Activated naive CD4-positive, alpha-beta T cell treated with anti-CD3 and anti-CD28 coated beads, Interleukin-2, amount 50 U/mL, for 24 hours (primary cell): Measurements from ENCODE around the gene ETFRF1.

Experiments
- H3K27ac Mint-ChIP-seq: one replicate; pipeline ENCODE4 v1.8.0; 2021; ENCODE audit warnings: mild to moderate bottlenecking, mixed read lengths
- H3K27me3 Mint-ChIP-seq: one replicate; pipeline ENCODE4 v1.8.0; 2021; ENCODE audit warnings: mixed read lengths
- H3K36me3 Mint-ChIP-seq: one replicate; pipeline ENCODE4 v1.8.0; 2021; ENCODE audit warnings: mixed read lengths
- H3K4me1 Mint-ChIP-seq: one replicate; pipeline ENCODE4 v1.8.0; 2021; ENCODE audit warnings: mixed read lengths
- H3K4me3 Mint-ChIP-seq: one replicate; pipeline ENCODE4 v1.8.0; 2021; ENCODE audit warnings: mild to moderate bottlenecking, mixed read lengths
- H3K9me3 Mint-ChIP-seq: one replicate; pipeline ENCODE4 v1.8.0; 2021; ENCODE audit warnings: mixed read lengths

The ETFRF1 gene, protein sequence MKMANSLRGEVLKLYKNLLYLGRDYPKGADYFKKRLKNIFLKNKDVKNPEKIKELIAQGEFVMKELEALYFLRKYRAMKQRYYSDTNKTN

DNA sequence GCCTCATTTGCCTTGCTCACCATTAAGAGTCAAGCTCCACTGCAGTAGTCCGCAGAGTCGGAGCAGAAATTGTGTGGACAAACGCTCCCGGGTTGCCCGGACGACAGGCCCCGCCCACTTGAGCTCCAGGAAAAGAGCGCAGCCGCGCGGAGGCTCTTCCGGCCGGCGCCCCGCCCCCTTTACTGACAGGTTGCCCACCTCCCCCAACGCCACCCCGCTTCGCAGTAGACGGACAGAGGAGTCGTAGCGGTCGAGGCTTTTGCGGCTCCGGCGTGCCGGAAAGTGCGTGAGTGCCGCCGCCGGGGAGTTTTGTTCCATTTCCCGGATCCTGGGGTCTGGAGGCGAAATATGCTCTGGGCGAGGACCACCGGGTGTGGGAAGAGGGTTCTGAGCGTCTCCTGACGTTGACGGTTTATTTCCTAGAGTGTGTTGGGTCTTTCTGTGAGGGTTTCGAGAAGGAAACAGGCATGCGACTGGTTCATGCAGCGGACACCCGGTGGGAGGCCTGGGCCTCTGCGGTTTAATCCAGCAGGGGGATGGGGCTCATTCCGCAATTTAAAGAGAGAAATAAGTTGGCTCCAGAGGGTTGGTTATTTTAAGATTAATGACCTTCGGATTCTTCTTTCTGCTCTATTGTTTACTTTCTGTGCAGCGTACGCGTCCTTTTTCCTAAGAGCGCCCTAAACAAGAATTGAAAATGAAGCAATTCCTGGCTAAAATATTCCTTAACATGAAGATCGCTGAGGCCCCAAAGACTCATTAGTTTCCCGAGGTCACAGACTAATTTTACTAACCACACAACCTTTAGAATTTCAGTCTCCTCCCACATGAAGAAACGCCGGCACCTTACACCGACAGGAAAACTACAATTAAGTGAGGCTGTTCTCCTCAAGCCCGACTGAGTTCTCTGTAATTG, at the start of gene ETFRF1, which contains the start of gene DNAI7:
ETFRF1 (plus strand) TSS at position 182 of the 916 bp plus-strand sequence. CDS start 8,720 bp downstream, outside the sequence.
DNAI7 (minus strand) TSS at position 105 of the 916 bp plus-strand sequence; CDS start at position 23, 82 bp downstream.
- Mint-ChIP-seq H3K4me1 (peaks cover 45% of the 10 kb centered on the region), H3K27me3 (no peaks in the 10 kb centered on the region), H3K36me3 (peaks cover 7% of the 10 kb centered on the region), H3K9me3 (no peaks in the 10 kb centered on the region), H3K4me3 (peak within 1 kb of the TSS; percentile 99), H3K27ac (peak within 1 kb of the TSS; percentile 95)

DNA sequence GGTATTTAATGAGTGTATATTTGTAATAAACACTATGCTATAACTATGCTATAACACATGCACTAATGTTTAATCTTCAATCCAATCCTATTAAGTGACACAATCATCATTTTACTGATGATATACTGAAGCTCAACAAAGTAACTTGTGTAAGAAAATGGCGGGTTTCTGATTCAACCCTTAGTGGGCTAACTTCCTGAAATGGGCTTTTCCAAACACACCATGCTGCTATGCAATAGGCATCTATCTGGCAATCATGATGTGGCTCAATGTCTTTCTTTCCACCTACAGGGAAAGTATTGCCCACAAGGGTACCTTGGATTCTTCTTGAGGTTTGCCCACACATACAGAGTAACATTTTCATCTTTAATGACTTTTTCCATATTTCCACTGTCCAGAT, 48.4 kb upstream of the ETFRF1 start:
- Mint-ChIP-seq H3K4me3 (no peak overlapping the region), H3K27me3 (no peaks in the 10 kb centered on the region), H3K4me1 (no peaks in the 10 kb centered on the region), H3K27ac (no peak overlapping the region), H3K36me3 (no peaks in the 10 kb centered on the region), H3K9me3 (no peaks in the 10 kb centered on the region)

DNA sequence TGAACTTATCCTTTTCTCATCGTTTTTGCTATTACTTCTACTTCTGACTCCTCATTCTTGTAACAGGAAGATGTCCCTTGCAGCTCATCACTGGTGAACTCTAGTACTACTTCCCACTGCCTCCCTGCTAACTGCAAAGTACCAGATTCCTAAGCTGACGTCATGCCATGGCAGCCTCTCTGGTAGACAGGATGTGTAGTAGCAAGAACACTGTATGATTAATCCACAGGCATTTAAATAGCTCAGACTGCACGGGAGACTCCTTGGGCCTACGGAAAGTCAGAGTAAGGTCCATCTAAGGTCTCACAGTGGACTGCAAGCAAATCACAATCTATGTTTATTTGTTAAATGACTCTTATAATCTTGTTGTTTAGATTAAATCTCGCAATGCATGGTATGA, 43.6 kb upstream of the ETFRF1 start:
- no peaks in the 10 kb centered on the region for H3K36me3 Mint-ChIP-seq

DNA sequence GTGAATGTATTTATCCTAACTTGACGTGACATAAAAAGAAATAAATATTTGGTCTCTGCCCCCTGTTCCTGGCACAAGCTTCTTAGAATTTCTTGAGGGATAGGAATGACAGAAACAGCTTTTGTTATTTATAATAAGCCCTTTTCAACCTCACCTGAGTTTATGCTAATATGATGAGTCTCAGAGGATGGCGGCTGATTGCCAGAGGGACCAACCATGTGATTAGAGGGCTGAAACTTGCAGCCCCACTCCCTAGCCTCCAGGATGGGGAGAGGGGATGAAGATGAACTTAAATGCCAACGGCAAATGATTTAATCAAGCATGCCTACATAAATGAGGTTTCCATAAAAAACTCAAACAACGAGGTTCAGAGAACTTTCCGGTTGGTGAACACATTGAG, 43.0 kb upstream of the ETFRF1 start:
- Mint-ChIP-seq H3K36me3 (no peaks in the 10 kb centered on the region), H3K27ac (no peak overlapping the region), H3K27me3 (no peaks in the 10 kb centered on the region), H3K4me3 (no peak overlapping the region), H3K4me1 (peaks cover 8% of the 10 kb centered on the region), H3K9me3 (no peaks in the 10 kb centered on the region)

More for the DNA sequence above, 43.6 kb upstream of the ETFRF1 start:
- Mint-ChIP-seq H3K27me3 (no peaks in the 10 kb centered on the region), H3K4me3 (no peak overlapping the region), H3K27ac (no peak overlapping the region), H3K9me3 (no peaks in the 10 kb centered on the region), H3K4me1 (peaks cover 8% of the 10 kb centered on the region)

DNA sequence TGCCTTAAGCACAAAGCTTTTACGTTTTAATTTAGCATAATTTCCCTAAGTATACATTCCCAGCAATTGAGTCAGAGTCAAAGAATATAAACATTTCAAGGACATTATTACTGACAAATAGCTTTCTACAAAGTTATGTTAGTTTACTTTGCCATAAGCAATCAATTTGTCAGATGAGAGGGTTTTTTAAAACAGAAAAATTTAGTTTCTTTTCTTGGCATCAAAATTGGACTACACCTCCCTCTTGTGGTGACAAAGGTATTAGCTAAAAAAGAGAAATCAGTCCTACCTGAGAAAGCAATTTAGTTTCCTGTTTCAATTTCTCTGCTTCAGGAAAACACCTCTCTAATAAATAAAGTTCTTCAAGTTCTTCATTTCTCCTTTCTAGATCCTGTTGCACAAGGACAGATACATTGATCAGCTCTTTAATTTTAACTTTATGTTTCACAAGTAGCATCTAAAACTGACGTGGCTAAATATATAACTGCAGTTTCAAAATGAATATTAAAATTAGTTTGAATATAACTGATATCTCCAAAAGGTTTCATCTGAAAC, 39.9 kb upstream of the ETFRF1 start:
- Mint-ChIP-seq H3K9me3 (no peaks in the 10 kb centered on the region), H3K27ac (peak overlapping the region; percentile 41), H3K4me3 (peak overlapping the region; percentile 19), H3K4me1 (peaks cover 8% of the 10 kb centered on the region), H3K27me3 (no peaks in the 10 kb centered on the region), H3K36me3 (no peaks in the 10 kb centered on the region)

DNA sequence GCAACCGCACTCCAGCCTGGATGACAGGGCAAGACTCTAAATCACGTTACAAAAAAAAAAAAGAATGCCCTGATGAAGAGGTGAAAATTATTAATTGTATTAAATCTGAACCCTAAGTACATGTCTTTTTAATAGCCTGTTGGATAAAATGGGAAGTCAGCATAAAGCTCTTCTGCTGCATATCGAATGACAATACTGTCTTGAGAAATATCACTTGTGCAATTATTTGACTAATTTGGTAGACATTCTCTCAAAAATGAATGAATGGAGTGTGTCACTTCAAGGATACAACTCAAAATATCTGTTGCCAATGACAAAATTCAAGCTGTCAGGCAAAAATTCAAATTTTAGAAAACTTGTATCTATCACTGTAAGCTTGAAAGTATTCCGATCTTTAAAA, 39.0 kb upstream of the ETFRF1 start:
- Mint-ChIP-seq H3K4me3 (no peak overlapping the region), H3K27ac (no peak overlapping the region), H3K9me3 (no peaks in the 10 kb centered on the region), H3K4me1 (peaks cover 8% of the 10 kb centered on the region), H3K27me3 (no peaks in the 10 kb centered on the region), H3K36me3 (no peaks in the 10 kb centered on the region)

DNA sequence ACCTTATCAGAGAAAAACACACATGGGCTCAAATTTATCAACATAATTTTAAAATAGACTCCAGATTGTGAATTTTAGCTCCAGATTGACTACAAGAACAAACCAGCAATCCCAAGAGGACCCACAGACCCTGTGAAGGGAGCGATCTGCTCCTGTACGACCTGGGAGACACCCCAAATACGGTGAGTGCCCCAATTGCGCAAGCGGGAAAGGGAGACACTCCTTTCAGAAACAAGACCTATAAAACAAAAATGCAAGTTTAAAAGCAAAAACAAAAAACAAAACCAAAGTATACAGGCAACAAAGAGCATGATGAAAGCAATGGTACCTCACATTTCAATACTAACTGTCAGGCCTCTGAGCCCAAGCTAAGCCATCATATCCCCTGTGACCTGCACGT, 32.2 kb upstream of the ETFRF1 start:
- Mint-ChIP-seq H3K4me1 (no peaks in the 10 kb centered on the region), H3K27ac (no peak overlapping the region), H3K27me3 (no peaks in the 10 kb centered on the region), H3K4me3 (no peak overlapping the region), H3K36me3 (no peaks in the 10 kb centered on the region), H3K9me3 (no peaks in the 10 kb centered on the region)

DNA sequence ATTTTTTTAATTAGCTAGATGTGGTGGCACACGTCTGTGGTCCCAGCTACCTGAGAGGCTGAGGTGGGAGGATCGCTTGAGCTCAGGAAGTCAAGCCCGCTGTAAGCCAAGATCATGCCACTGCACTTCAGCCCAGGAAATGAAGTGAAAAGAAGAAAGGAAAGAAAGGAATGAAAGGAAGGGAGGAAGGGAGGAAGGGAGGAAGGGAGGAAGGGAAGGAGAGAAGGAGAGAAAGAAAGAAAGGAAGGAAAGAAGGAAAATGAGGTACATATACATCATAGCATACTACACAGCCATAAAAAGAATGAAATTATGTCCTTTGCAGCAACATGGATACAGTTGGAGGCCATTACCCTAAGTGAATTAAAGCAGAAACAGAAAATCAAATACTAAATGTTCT, 12.3 kb upstream of the ETFRF1 start:
- H3K27ac Mint-ChIP-seq, result no peak overlapping the region
- H3K4me1 Mint-ChIP-seq, result peaks cover 29% of the 10 kb centered on the region
- peaks cover 4% of the 10 kb centered on the region for H3K36me3 Mint-ChIP-seq
- no peaks in the 10 kb centered on the region for H3K27me3 Mint-ChIP-seq
- H3K9me3 Mint-ChIP-seq, result peaks cover 7% of the 10 kb centered on the region
- H3K4me3 Mint-ChIP-seq, result no peak overlapping the region

DNA sequence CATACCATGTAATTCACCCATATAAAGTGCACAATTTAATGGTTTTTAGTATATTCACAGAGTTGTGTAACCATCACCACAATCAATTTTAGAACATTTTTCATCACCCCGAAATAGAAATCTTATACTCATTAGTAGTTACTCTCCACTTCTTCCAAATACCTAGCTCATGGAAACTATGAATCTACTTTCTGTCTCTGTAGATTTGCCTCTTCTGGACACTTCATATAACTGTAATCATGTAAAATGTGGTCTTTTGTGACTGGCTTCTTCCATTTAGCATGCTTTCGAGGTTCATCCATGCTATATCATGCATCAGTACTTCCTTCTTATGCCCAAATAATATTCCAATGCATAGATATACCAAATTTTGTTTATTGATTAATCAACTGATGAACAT, 10.9 kb upstream of the ETFRF1 start:
- peak overlapping the region; percentile 57 for H3K27ac Mint-ChIP-seq
- no peaks in the 10 kb centered on the region for H3K27me3 Mint-ChIP-seq
- H3K4me1 Mint-ChIP-seq, result peaks cover 30% of the 10 kb centered on the region
- H3K36me3 Mint-ChIP-seq, result peaks cover 4% of the 10 kb centered on the region
- no peak overlapping the region for H3K4me3 Mint-ChIP-seq
- peaks cover 7% of the 10 kb centered on the region for H3K9me3 Mint-ChIP-seq

DNA sequence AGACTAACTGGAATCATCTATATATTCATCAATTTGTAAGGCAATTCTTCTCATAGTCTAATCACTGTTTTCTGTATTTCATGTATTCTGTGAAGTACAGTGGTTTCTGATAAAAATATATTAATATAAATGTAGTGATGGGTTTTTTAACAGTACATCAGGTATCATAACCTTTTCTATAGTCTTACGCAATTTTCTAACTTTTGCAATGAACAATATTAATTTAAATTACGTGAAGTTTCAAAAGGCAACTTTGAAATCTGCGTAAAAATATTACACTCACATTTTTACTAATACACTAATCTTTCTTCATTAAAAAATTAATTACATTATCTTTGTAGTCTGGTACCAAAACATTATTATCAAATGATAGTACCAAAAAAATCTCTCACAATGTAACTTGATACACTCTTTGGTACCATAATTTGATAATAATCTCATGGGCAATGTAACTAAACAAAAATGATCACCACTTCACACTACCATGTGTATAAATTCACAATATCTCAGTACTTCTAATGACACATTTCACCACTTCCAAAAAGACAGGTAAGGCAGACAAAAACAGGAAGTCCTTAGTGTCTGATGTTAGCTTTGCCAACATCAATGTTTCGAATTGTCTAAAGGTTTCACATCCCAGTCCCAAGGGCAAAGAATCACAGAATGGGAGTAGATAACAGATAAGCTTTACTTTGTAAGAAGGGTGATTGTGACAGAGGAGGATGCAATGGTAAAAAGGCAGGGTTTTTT, 8.8 kb upstream of the ETFRF1 start:
- peaks cover 4% of the 10 kb centered on the region for H3K36me3 Mint-ChIP-seq
- peaks cover 7% of the 10 kb centered on the region for H3K9me3 Mint-ChIP-seq
- H3K27me3 Mint-ChIP-seq, result no peaks in the 10 kb centered on the region
- peak overlapping the region; percentile 84 for H3K4me3 Mint-ChIP-seq
- peaks cover 30% of the 10 kb centered on the region for H3K4me1 Mint-ChIP-seq
- peak overlapping the region; percentile 77 for H3K27ac Mint-ChIP-seq

DNA sequence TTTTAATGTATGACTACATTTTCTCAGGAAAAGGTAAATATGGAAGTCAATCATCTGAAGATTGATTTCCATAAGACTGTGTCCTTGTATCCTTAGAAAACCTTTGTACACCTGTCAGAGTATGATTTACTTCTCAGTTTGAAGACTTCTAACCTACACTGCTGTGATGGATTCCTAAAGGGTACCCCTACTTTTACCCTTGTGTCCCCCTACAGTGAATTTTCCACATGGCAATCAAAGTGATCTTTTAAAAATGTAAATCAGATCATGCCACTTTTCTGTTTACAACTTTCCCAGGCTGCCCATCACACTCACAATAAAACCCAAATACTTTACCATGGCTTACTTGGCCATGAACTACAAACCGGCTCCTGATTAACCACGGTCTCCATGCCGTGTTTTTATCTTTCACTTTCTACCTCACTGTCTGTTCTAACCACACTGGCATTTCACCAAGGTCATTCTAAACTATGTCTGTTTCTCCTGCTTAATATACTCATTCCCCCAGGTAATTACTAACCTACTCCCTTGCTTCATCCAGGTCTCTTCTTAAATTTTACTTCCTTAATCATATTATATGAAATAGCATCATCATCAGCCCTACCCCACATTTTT, 8.1 kb upstream of the ETFRF1 start:
- Mint-ChIP-seq H3K36me3 (peaks cover 4% of the 10 kb centered on the region), H3K9me3 (peaks cover 7% of the 10 kb centered on the region), H3K27me3 (no peaks in the 10 kb centered on the region), H3K4me1 (peaks cover 30% of the 10 kb centered on the region), H3K27ac (peak overlapping the region; percentile 92), H3K4me3 (peak overlapping the region; percentile 84)

DNA sequence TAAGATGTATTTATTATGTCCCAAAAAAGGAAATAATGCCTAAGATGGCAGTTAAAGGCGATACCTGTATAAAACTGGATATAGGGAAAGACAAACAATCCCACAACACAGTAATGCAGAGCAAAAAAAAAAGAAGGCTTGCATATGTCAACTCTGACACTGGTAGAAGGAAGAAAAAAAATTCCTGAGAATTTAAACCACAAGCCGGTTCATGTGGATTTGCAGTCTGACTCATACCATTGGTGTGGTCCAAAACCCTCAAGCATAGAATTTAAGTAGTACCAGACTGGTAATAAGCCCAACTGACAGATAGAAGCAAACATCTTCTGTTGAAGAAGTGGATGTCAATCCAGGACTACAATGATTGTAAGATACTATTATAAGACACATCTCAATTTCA, 7.3 kb upstream of the ETFRF1 start:
- Mint-ChIP-seq H3K36me3 (peaks cover 4% of the 10 kb centered on the region), H3K27ac (no peak overlapping the region), H3K27me3 (no peaks in the 10 kb centered on the region), H3K4me3 (no peak overlapping the region), H3K9me3 (peaks cover 7% of the 10 kb centered on the region), H3K4me1 (peaks cover 30% of the 10 kb centered on the region)

DNA sequence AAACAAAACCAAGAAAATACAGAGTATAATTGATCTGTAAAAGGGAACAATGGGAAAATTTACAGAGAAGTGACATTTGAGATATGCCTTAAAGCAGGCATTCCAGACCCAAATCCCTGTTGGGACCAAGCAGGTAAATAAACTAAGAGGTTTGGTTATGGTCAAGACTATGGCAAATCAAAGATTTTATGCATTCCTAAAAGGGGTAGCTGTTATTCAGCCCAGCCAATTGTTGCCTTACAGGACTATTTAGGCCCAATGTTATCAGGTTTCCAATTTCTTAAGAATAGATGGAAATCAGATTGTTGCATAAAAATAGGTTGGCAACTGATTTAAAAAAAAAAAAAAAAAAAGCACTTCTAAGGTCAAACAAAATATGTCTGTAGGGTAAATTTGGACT, 5.4 kb upstream of the ETFRF1 start:
- Mint-ChIP-seq H3K27ac (no peak overlapping the region), H3K27me3 (no peaks in the 10 kb centered on the region), H3K4me1 (peaks cover 29% of the 10 kb centered on the region), H3K4me3 (no peak overlapping the region), H3K36me3 (peaks cover 2% of the 10 kb centered on the region), H3K9me3 (no peaks in the 10 kb centered on the region)

DNA sequence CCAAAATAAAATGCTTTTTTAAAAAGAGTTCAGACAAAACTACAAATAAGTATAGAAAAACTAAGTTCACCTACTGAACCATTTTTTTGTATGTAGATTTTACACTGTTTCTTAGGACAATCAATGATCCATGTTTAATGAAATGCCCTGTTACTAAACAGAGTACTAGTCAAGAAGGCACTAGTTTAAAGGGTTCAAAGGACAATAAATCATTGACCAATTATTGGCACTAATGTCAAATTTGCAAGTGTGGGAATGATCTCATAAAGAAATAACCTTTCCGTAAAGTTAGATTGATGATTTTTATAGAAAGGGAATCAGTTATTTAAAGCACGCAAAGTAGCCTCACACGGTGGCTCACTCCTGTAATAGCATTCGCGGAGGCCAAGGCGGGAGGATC, 4.2 kb upstream of the ETFRF1 start:
- Mint-ChIP-seq H3K9me3 (no peaks in the 10 kb centered on the region), H3K36me3 (no peaks in the 10 kb centered on the region), H3K4me1 (peaks cover 37% of the 10 kb centered on the region), H3K27ac (no peak overlapping the region), H3K4me3 (no peak overlapping the region), H3K27me3 (no peaks in the 10 kb centered on the region)

DNA sequence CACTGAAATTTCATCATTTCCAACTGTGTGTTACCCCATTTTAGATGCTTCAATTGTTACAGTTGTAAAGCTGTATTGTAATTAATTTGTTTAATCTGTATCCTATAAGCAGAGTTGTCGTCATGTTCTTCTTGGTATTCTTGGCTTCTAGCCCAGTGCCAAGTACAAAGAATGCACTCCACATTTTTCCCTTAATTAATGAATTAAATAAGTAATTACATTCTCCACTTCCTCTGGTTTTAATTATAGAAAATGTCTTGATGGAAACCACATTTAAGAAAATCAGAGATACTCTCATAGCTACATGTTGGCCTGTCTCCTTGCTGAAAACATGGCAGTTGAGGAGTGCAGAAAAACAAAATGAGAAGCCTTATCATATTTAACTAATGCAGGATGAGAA, 823 bp upstream of the ETFRF1 start:
- Mint-ChIP-seq H3K4me1 (peaks cover 37% of the 10 kb centered on the region), H3K36me3 (no peaks in the 10 kb centered on the region), H3K9me3 (no peaks in the 10 kb centered on the region), H3K27ac (peak overlapping the region; percentile 95), H3K4me3 (peak overlapping the region; percentile 99), H3K27me3 (no peaks in the 10 kb centered on the region)
